GM18519 (cell line): ENCODE results near the gene SLC2A1.

ENCODE experiments used
- ATAC-seq: cut with Tn5 transposase; IDR thresholded peaks from one replicate; pipeline ENCODE4 v1.9.1; 2021; ENCODE audit warnings: mild to moderate bottlenecking, moderate library complexity; ENCODE audit not compliant: unreplicated experiment, low FRiP score

SLC2A1 gene

DNA sequence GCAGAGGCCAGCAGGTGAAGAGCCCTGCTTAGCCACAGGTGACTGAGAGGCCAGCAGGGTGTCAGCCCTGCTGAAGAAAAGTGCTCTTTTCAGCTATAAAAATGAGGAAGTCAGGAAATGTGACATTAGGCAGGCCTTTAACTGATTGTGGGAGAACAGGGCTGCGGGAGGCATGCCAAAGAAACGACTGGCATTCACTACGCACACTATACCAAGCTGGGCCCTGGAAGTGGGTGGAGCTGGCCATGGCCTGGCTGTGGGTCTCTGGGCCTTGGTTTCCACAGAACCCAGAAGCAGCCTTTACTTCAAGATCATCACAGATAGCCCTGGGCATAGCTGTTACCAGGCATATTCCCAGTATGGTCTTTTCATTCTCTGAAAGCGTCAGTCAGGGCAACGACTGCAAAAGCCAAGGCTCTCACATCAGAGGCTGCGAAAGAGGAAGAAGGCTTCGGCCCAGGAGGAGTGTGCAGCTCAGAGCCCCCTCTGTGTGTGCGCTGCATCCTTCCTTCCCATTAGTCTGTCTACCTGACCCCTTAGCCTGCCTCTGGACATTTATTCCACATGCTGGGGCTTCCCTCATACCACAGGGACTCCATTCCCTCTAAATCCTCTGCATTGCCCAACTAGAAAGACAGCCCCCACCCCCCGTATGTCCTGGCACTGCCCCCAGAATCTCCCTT, 14.3 kb downstream of the SLC2A1 start:
- ATAC-seq, result no peak

DNA sequence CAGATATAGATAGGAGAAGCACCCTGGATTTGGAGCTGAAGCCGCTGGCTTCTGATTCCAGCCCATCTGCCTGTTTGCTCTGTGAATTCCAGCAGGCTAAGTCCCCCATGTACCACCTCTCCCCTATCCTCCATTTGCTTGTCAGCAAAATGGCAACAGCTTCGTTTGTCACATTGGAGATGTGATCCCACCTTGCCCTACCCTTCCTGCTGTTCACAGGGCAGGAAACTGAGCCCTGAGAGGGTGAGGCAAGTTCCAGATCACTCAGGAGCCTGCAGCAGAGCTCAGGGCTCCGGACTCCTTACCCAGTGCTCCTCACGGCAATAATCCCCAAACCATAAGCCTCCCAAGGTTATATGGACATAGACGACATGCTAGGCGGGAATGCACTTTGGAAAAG, 14.9 kb downstream of the SLC2A1 start:
- no peak for ATAC-seq

DNA sequence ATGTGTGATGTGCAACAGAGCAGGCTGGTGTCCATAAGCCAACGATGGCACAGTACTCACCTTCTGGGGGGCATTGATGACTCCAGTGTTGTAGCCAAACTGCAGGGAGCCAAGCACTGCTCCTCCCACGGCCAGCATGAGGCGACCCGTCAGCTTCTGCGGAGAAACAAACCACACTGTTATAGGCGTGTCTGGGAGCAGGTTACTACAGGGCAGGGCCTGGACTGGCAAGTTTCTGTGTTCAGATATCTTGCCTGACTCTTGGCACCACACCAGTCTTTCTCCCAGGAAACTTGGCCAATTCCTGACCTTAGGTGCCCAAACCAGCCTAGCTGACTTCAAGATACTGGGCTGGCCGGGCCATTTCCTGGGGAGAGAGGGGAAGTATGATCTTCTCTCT, 15.5 kb downstream of the SLC2A1 start:
- no peak for ATAC-seq

DNA sequence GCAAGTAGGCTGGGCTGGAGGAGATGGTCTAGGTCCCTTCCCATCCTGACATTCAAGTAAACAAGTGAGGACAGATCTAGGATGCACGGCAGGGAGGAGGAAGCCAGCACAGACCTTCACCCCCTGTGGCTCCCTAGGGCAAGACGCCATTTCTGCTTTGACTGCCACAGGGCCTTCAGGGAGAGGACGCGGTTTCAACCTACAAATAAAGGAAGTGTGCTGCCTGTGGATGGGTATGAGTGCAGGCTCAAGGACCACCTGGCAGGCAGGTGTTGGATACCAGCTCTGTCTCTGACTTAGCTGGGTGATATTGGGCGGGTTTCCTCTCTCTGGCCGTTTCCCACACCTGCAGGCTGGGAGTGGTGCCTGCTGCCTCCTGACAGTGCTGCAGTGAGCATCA, 16.2 kb downstream of the SLC2A1 start:
- ATAC-seq, result no peak

DNA sequence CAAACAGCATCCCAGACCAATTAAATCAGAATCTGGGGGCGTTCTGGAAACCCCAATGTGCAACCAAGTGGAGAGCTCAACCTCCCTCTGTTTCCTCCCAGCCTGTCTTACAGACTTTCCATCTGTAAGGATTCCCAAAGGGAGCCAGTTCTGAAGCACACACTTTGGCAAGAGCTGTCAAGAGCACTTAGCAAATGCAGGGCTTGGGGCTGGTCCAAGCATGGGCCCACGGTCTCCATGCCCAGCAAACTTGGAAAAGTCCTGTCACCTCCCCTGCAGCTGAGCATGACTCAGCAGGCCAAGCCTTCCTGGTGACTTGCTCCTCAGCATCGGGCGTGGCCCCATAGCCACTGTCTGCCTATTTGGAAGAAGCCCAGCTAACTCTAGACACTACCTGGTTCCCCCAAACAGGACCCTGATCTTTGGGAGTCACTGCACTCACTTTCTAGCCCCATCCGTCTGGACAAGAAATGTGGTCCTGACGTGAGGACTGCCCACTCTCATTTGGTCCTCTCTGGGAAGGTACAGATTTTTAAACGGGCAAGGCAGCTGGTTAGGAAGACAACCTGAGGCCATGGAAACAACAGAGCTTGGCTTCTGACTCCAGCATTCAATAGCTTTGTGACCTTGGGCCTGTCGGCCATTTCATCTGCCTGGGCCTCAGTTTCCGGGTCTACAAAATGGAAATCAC, 16.9 kb downstream of the SLC2A1 start:
- ATAC-seq, result no peak

- ATAC-seq, result no peak
Measured at GRCh38 chr1:42940851-42941639, 17.6 kb downstream of the SLC2A1 start.

GRCh38 chr1:42938645-42939615, 19.7 kb downstream of the SLC2A1 start:
- no peak for ATAC-seq

GRCh38 chr1:42937836-42938644, 20.6 kb downstream of the SLC2A1 start:
- ATAC-seq, result no peak

DNA sequence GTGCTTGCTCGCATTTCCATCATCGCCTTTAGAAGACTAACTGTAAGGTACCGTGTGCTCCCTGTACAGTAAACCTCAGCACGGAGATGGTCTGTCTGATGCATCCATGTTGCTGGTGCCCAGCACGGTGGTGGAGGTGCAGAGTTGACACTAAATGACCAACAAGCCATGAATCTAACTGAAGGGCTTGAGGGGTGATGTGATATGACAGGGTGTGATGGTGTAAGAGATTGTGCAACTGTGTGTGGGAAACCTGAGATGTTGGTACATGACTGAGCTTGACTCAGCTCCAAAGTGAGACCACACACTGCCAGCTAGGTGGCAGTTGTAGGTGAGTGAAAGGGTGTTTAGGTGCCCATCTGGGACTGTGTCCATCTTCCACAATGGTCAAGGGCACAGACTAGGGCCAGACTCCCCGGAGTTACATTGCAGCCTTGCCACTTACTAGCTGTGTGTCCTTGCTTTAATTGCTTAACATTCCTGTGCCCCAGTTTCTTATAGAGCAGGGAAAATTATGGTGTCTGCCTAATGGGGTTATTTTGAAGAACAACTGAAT, 21.4 kb downstream of the SLC2A1 start:
- no peak for ATAC-seq

- ATAC-seq, result no peak
Measured at GRCh38 chr1:42936309-42937078, 22.2 kb downstream of the SLC2A1 start.

DNA sequence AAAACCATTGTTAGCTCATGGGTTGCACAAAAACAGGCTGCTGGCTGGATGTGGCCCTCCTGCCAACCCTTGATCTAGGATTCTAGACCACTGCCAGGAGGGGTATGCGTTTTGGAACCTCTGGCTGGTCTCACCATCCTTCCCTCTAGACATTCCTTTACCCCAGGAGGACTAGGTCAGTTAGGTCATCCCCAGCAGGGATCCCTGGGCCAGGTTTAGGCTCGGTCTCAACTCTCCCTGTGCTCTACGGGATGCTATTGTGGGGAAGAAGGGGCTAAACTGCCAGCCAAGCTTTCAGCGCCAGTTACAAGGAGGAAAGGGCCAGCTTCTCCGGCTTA, 22.7 kb downstream of the SLC2A1 start:
- no peak for ATAC-seq

DNA sequence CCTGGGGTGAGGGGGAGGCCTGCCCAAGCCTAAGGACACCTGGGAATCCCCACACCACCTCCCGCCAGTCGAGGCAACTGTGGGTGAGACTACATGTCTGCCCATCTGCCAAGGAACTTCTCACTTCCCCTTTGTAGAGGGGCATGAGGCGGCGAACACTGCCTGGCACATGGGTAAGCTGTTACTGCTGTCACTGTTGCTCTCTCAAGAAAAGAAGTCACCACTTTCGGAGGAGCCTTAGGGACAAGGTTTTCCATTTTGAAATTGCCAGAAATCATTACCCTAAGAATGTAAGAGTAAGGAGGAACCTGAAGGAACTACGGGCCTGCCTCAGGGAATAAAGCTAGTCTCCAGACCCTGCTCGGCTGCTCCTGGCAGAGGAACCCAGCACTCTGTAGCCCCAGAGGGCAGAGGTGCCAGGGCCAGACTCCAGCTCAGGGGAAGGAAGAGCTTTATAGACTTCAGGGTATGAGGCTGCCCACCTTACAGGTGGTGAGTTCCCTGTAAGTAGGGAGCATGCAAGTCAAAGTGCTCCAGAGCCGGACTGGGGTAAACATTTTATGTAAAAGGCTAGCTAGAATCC, 23.3 kb downstream of the SLC2A1 start:
- ATAC-seq, result no peak

DNA sequence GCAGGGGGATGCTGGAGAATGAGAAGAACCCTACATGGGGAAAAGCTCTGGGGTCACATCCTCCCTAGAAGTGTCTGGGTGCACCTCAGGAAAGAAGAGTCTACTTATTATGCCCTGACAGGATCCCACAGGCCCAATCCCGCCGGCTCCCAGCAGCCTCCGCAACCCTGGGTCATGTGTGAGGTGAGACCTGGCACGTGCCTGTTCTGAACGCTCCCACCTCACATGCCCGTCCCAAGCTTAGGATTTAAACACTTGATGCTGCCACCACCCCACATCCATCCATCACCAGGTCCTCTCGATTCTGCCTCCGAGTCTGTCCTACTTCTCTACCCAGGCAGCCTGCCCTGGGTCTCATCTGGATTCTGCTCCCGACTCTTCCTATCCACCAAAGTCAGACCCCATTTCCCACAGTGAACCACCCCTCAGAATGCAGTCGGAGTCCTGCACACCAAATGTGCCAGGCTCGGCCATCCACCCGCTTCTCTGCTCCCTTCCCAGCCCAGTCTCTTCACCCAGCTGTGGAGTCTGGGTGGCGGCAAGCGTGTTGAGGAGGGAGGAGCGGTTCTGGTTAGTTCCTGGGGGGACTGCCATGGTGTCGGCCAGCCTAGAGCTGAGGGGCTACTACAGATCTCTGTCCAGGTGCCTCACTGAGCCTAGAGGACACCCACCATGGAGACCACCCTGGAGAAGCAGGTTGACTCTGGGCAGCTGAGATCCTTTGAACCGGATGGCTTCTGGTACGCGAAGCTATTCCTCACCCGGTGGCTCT, 23.9 kb downstream of the SLC2A1 start:
- ATAC-seq, result no peak

DNA sequence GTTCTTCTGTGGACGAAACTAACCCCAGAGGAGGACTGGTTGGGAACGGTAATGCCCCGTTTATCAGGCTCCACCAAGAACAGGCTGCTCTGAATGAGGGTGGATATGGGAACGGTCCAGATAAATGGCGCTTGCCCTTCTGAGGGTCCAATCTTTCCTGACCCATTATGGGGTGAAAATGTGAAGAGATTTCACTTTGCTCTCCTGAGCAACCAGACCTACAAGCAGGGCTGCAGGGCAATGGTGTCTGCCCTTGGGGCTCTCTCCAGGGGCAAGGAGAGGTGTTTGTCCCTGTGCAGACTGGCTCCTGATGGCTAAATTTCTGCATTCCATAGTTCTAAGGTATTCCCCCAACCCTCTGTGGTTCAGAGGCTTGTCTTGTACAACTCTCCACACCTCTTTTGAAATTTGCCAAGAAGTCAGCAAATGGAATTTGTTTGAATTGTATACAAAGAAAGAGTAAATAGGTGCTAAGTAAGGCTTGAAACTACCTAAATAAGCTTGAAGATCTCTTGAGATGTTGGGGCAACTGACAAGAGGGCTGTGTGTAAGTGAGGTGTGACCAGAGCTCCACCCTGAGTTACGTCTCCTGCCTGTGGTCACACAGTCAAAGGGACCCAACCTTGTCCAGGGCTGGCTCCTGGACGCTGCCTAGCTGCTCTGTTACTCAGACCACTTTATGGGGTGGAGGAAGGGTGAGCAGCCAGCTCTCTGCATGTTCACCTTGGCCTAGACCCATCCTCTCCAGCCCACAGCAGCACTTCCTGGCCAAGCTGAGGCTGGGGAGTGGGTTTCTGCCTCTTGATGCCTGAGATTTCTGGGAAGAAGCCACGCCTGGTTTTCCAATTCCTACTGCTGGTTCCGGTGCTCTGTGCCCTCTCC, 24.8 kb downstream of the SLC2A1 start:
- no peak for ATAC-seq

DNA sequence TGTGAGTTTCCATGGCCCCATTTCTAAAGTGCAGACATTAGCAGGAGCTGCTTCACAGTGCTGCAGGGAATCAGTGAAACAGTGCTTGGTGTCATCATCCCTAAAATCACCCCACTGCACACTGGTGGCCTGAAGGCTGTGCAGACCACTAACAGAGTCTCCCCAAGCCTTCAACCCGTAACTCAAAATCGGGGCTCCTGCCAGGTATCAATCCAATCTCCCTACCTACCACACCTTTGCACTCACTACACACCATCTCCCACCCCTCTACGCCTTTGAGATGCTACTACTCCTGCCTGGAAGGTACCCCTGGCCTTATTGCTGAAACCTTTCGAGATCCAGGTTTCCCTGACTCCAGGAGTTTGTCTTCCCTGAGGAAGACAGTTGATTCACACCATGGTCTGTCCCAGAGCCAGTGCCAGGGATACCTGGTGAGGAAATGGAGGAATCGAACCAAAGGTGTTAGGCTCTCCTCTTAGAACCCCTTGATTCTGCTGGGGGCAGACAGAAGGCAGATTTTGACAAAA, 25.5 kb downstream of the SLC2A1 start:
- no peak for ATAC-seq

GRCh38 chr1:42932442-42932941, 26.2 kb downstream of the SLC2A1 start:
- no peak for ATAC-seq
